ENCODE results near the gene MYO6. TPM values are rescaled to one million over a fixed set of nuclear protein-coding genes. Genes with fewer than 3 reads are reported as not detected.

Gene MYO6
- total RNA-seq, 2 experiments from 2014 or later, result 6.3 to 7.6 TPM

- ATAC-seq, result no peak
- no peaks in the 10 kb centered on the region for H3K27me3 Mint-ChIP-seq
- no peaks in the 10 kb centered on the region for H3K36me3 Mint-ChIP-seq
- H3K27ac Mint-ChIP-seq, result no peak overlapping the region
- no peak overlapping the region for H3K4me3 Mint-ChIP-seq
- no peaks in the 10 kb centered on the region for H3K4me1 Mint-ChIP-seq
- DNase-seq, result peak; percentile 48
- CTCF ChIA-PET, result interaction anchor here (1.3 kb wide), 1 partner anchor 39 kb away, joined by 4 read pairs; no protein-coding TSS in a partner anchor
- no peaks in the 10 kb centered on the region for H3K9me3 Mint-ChIP-seq (ENCODE audit: low read depth)
These were observed 106.0 kb downstream of the MYO6 start for GRCh38 chr6:75855052-75855451.

- no peaks in the 10 kb centered on the region for H3K4me1 Mint-ChIP-seq
- H3K4me3 Mint-ChIP-seq, result no peak overlapping the region
- no peaks in the 10 kb centered on the region for H3K36me3 Mint-ChIP-seq
- ATAC-seq (no peak), DNase-seq (no peak)
- H3K9me3 Mint-ChIP-seq (ENCODE audit: low read depth), result no peaks in the 10 kb centered on the region
- CTCF ChIA-PET, result no interaction called here
- no peaks in the 10 kb centered on the region for H3K27me3 Mint-ChIP-seq
- H3K27ac Mint-ChIP-seq, result no peak overlapping the region
These were observed 107.9 kb downstream of the MYO6 start for GRCh38 chr6:75856902-75857301.

- H3K4me1 Mint-ChIP-seq, result peaks cover 2% of the 10 kb centered on the region
- ATAC-seq (no peak), DNase-seq (no peak)
- no peak overlapping the region for H3K27ac Mint-ChIP-seq
- H3K36me3 Mint-ChIP-seq, result no peaks in the 10 kb centered on the region
- no peaks in the 10 kb centered on the region for H3K9me3 Mint-ChIP-seq (ENCODE audit: low read depth)
- H3K27me3 Mint-ChIP-seq, result no peaks in the 10 kb centered on the region
- no peak overlapping the region for H3K4me3 Mint-ChIP-seq
- CTCF ChIA-PET, result no interaction called here
These were observed 114.0 kb downstream of the MYO6 start for GRCh38 chr6:75863001-75863400.

GRCh38 chr6:75863784-75864183 lies 114.7 kb downstream of the MYO6 start:
- peaks cover 2% of the 10 kb centered on the region for H3K4me1 Mint-ChIP-seq
- H3K9me3 Mint-ChIP-seq (ENCODE audit: low read depth), result no peaks in the 10 kb centered on the region
- CTCF ChIA-PET, result interaction anchor here (0.9 to 1.2 kb wide), 2 partner anchors 14 to 30 kb away, joined by 3 read pairs; no protein-coding TSS in a partner anchor
- no peaks in the 10 kb centered on the region for H3K36me3 Mint-ChIP-seq
- H3K27me3 Mint-ChIP-seq, result no peaks in the 10 kb centered on the region
- H3K4me3 Mint-ChIP-seq, result no peak overlapping the region
- DNase-seq (no peak), ATAC-seq (no peak)
- no peak overlapping the region for H3K27ac Mint-ChIP-seq

GRCh38 chr6:75864446-75864845 lies 115.4 kb downstream of the MYO6 start:
- CTCF ChIA-PET, result interaction anchor here (1.2 kb wide), 1 partner anchor 13 kb away, joined by 3 read pairs; no protein-coding TSS in a partner anchor
- no peak for DNase-seq
- Mint-ChIP-seq H3K9me3 (ENCODE audit: low read depth) (no peaks in the 10 kb centered on the region), H3K36me3 (no peaks in the 10 kb centered on the region), H3K4me3 (no peak overlapping the region), H3K4me1 (peaks cover 2% of the 10 kb centered on the region), H3K27me3 (no peaks in the 10 kb centered on the region), H3K27ac (no peak overlapping the region)
- no peak for ATAC-seq

GRCh38 chr6:75870389-75870788 lies 121.3 kb downstream of the MYO6 start:
- ATAC-seq (no peak), DNase-seq (no peak)
- CTCF ChIA-PET, result interaction anchor here (0.6 to 3.5 kb wide), 2 partner anchors 23 to 28 kb away, joined by 3 to 16 read pairs; no protein-coding TSS in a partner anchor
- Mint-ChIP-seq H3K9me3 (ENCODE audit: low read depth) (no peaks in the 10 kb centered on the region), H3K27me3 (no peaks in the 10 kb centered on the region), H3K27ac (no peak overlapping the region), H3K4me1 (no peaks in the 10 kb centered on the region), H3K36me3 (peaks cover 3% of the 10 kb centered on the region), H3K4me3 (no peak overlapping the region)

- Mint-ChIP-seq H3K9me3 (ENCODE audit: low read depth) (no peaks in the 10 kb centered on the region), H3K36me3 (peaks cover 3% of the 10 kb centered on the region), H3K27me3 (no peaks in the 10 kb centered on the region), H3K4me3 (no peak overlapping the region), H3K4me1 (no peaks in the 10 kb centered on the region), H3K27ac (no peak overlapping the region)
- DNase-seq, result no peak
- no peak for ATAC-seq
- CTCF ChIA-PET, result interaction anchor here (1.5 kb wide), 1 partner anchor 20 kb away, joined by 5 read pairs; no protein-coding TSS in a partner anchor
These were observed 125.2 kb downstream of the MYO6 start for GRCh38 chr6:75874224-75874623.

GRCh38 chr6:75876152-75876551 lies 127.1 kb downstream of the MYO6 start:
- ATAC-seq (no peak), DNase-seq (no peak)
- no peaks in the 10 kb centered on the region for H3K27me3 Mint-ChIP-seq
- H3K4me3 Mint-ChIP-seq, result no peak overlapping the region
- no peak overlapping the region for H3K27ac Mint-ChIP-seq
- peaks cover 3% of the 10 kb centered on the region for H3K36me3 Mint-ChIP-seq
- CTCF ChIA-PET, result no interaction called here
- H3K9me3 Mint-ChIP-seq (ENCODE audit: low read depth), result no peaks in the 10 kb centered on the region
- no peaks in the 10 kb centered on the region for H3K4me1 Mint-ChIP-seq

- DNase-seq (no peak), ATAC-seq (no peak)
- H3K4me1 Mint-ChIP-seq, result no peaks in the 10 kb centered on the region
These were observed 131.3 kb downstream of the MYO6 start for GRCh38 chr6:75880305-75880704.

GRCh38 chr6:75882734-75883133 lies 133.7 kb downstream of the MYO6 start:
- H3K9me3 Mint-ChIP-seq (ENCODE audit: low read depth), result no peaks in the 10 kb centered on the region
- no peaks in the 10 kb centered on the region for H3K27me3 Mint-ChIP-seq
- no peaks in the 10 kb centered on the region for H3K4me1 Mint-ChIP-seq

More at GRCh38 chr6:75880305-75880704, 131.3 kb downstream of the MYO6 start:
- Mint-ChIP-seq H3K9me3 (ENCODE audit: low read depth) (no peaks in the 10 kb centered on the region), H3K27ac (no peak overlapping the region), H3K27me3 (no peaks in the 10 kb centered on the region), H3K4me3 (no peak overlapping the region), H3K36me3 (no peaks in the 10 kb centered on the region)
- CTCF ChIA-PET, result interaction anchor here (1.4 kb wide), 1 partner anchor 12 kb away, joined by 13 read pairs; no protein-coding TSS in a partner anchor

GRCh38 chr6:75884822-75885221 lies 135.8 kb downstream of the MYO6 start:
- Mint-ChIP-seq H3K9me3 (ENCODE audit: low read depth) (no peaks in the 10 kb centered on the region), H3K4me3 (no peak overlapping the region), H3K27me3 (no peaks in the 10 kb centered on the region), H3K27ac (no peak overlapping the region), H3K4me1 (no peaks in the 10 kb centered on the region), H3K36me3 (no peaks in the 10 kb centered on the region)
- DNase-seq, result no peak
- no peak for ATAC-seq
- CTCF ChIA-PET, result interaction anchor here (1.9 kb wide), 1 partner anchor 9 kb away, joined by 11 read pairs; no protein-coding TSS in a partner anchor

More at GRCh38 chr6:75882734-75883133, 133.7 kb downstream of the MYO6 start:
- ATAC-seq (no peak), DNase-seq (no peak)
- H3K27ac Mint-ChIP-seq, result no peak overlapping the region
- H3K36me3 Mint-ChIP-seq, result no peaks in the 10 kb centered on the region
- no peak overlapping the region for H3K4me3 Mint-ChIP-seq
- CTCF ChIA-PET, result interaction anchor here (1.5 kb wide), 1 partner anchor 11 kb away, joined by 4 read pairs; no protein-coding TSS in a partner anchor

GRCh38 chr6:75892384-75892783 lies 143.3 kb downstream of the MYO6 start:
- no peaks in the 10 kb centered on the region for H3K36me3 Mint-ChIP-seq
- DNase-seq (no peak), ATAC-seq (no peak)
- no peak overlapping the region for H3K4me3 Mint-ChIP-seq
- no peaks in the 10 kb centered on the region for H3K27me3 Mint-ChIP-seq
- CTCF ChIA-PET, result interaction anchor here (1.7 to 2.7 kb wide), 4 partner anchors 12 to 23 kb away, joined by 10 to 22 read pairs (median 14); no protein-coding TSS in a partner anchor
- H3K4me1 Mint-ChIP-seq, result no peaks in the 10 kb centered on the region
- H3K9me3 Mint-ChIP-seq (ENCODE audit: low read depth), result no peaks in the 10 kb centered on the region
- no peak overlapping the region for H3K27ac Mint-ChIP-seq

GRCh38 chr6:75893058-75893775 lies 144.2 kb downstream of the MYO6 start:
- Mint-ChIP-seq H3K27me3 (no peaks in the 10 kb centered on the region), H3K4me3 (no peak overlapping the region), H3K9me3 (ENCODE audit: low read depth) (no peaks in the 10 kb centered on the region), H3K36me3 (no peaks in the 10 kb centered on the region), H3K27ac (no peak overlapping the region), H3K4me1 (no peaks in the 10 kb centered on the region)
- CTCF ChIA-PET, result interaction anchor here (0.7 to 2.7 kb wide), 18 partner anchors 9 to 1571 kb away, joined by 3 to 22 read pairs (median 4); no protein-coding TSS in a partner anchor
- DNase-seq, result no peak
- no peak for ATAC-seq

GRCh38 chr6:75893776-75894152 lies 144.7 kb downstream of the MYO6 start:
- H3K27me3 Mint-ChIP-seq, result no peaks in the 10 kb centered on the region
- H3K4me1 Mint-ChIP-seq, result no peaks in the 10 kb centered on the region
- H3K27ac Mint-ChIP-seq, result no peak overlapping the region
- no peaks in the 10 kb centered on the region for H3K36me3 Mint-ChIP-seq
- H3K4me3 Mint-ChIP-seq, result no peak overlapping the region
- no peaks in the 10 kb centered on the region for H3K9me3 Mint-ChIP-seq (ENCODE audit: low read depth)
- ATAC-seq, result no peak
- CTCF ChIA-PET, result interaction anchor here (0.7 to 2.7 kb wide), 18 partner anchors 9 to 1570 kb away, joined by 3 to 22 read pairs (median 4); no protein-coding TSS in a partner anchor
- no peak for DNase-seq

Data from activated CD8-positive, alpha-beta memory T cell treated with anti-CD3 and anti-CD28 coated beads, Interleukin-2, amount 10 ng/mL, durations not matched to agents 7 days and 5 days (primary cell).